Esophagus squamous epithelium (tissue), 5 donors: ENCODE measurements around the gene FGF1. TPM values are rescaled to one million over a fixed set of nuclear protein-coding genes. Genes with fewer than 3 reads are reported as not detected.

Source experiments
- DNase-seq: peaks from one replicate; lab custom pipeline; 2025; lab: John Stamatoyannopoulos, UW
- H3K27ac ChIP-seq, 4 donors: fragments of 200-600 bp; sonication (generic); one replicate each; pipeline ENCODE4 v1.5.1; 2016 to 2019; ENCODE audit warnings: mild to moderate bottlenecking in 1 of 4
- H3K27me3 ChIP-seq, 4 donors: fragments of 200-600 bp; sonication (generic); 1 replicate in 3 of 4; 2 replicates in 1 of 4; pipeline versions ENCODE4 v1.5.1 to v1.6.0; 2017 to 2021; ENCODE audit warnings: antibody characterized with exemption in 1 of 4
- H3K36me3 ChIP-seq, 3 donors: fragments of 200-600 bp; sonication (generic); one replicate each; pipeline ENCODE4 v1.5.1; 2016 to 2019
- H3K4me1 ChIP-seq, 3 donors: fragments of 200-600 bp; sonication (generic); one replicate each; pipeline ENCODE4 v1.5.1; 2017 to 2019
- H3K4me3 ChIP-seq, 4 donors: fragments of 200-600 bp; sonication (generic); 1 replicate in 3 of 4; 2 replicates in 1 of 4; pipeline ENCODE4 v1.5.1; 2016 to 2019; ENCODE audit warnings: mild to moderate bottlenecking in 2 of 4, moderate library complexity in 1 of 4
- H3K9me3 ChIP-seq, 3 donors: fragments of 200-600 bp; sonication (generic); one replicate each; pipeline ENCODE4 v1.5.1; 2016 to 2019
- CTCF ChIP-seq, 6 experiments: fragments of 450-650 bp in 4 of 6; fragments of 200-600 bp in 2 of 6; sonication (generic) in 2 of 6; IDR thresholded peaks; one replicate each; pipeline ENCODE4 v1.5.1; 2016 to 2019; ENCODE audit warnings: antibody characterized with exemption in 6 of 6, mild to moderate bottlenecking in 4 of 6, moderate library complexity in 4 of 6
- POLR2A ChIP-seq, 4 donors: fragments of 450-650 bp; IDR thresholded peaks; one replicate each; pipeline ENCODE4 v1.6.1; 2017; ENCODE audit warnings: antibody characterized with exemption in 4 of 4, mild to moderate bottlenecking in 4 of 4, moderate library complexity in 3 of 4
- WGBS, 2 donors: methylation state at CpG; one replicate each; pipeline ENCODE4 v1.1.5; 2018; 5-methylcytosine and 5-hydroxymethylcytosine counted together
- intact Hi-C: fragments of 100-400 bp; cut with DNase I; formaldehyde crosslinking; loops from one replicate; pipeline ENCODE4 v1.15.0; 2022
- total RNA-seq, 4 donors: library from RNA; depleted of rRNA; stranded (reverse); fragments of >200 nt; gene quantifications; one replicate each; pipeline ENCODE4 v1.1.0, GENCODE V29; 2016
- donor health status: DM: yes; HTN: yes; CAD: no.

FGF1 gene
- total RNA-seq, 4 donors from 2014 or later = 0.38 to 2.4 (median 1.6) TPM; not detected in 1

DNA sequence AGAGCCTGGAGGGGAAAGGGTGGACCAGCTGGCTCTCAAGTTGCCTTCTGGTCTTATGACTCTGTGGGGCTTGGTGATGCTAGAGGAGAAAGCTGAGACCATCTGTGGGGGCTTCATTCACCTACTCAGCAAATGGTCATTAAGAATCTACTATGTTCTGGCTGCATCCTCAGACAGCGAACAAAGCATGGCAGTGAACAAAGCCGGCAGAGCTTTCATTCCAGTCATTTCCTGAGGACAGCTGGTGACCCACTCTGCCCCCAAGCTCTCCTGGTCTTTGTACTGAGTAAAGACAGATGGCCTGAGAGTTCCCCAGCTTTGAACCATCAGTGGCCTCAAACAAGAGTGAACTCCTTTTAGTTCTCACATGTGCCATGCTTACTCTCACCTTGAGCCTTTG is 48.0 kb downstream of the FGF1 start:
- H3K27ac ChIP-seq = no peak overlapping the region
- intact Hi-C loops = no loop called here
- WGBS, 2 donors = 79 to 81% methylated on average over 2 of the region's 2 CpGs
- DNase-seq = no peak
- H3K27me3 ChIP-seq = no peaks in the 10 kb centered on the region
- H3K4me3 ChIP-seq = no peak overlapping the region
- no peak for TF ChIP-seq POLR2A (IDR thresholded peaks at IDR 0.05)
- TF ChIP-seq CTCF (IDR thresholded peaks at IDR 0.05) = no peak
- H3K9me3 ChIP-seq = no peaks in the 10 kb centered on the region
- no peaks in the 10 kb centered on the region for H3K4me1 ChIP-seq
- no peaks in the 10 kb centered on the region for H3K36me3 ChIP-seq

- Histone ChIP-seq H3K27ac (no peak overlapping the region), H3K4me1 (no peaks in the 10 kb centered on the region), H3K27me3 (no peaks in the 10 kb centered on the region), H3K9me3 (no peaks in the 10 kb centered on the region), H3K4me3 (no peak overlapping the region), H3K36me3 (no peaks in the 10 kb centered on the region)
- intact Hi-C loops = no loop called here
- DNase-seq = no peak
- no peak for TF ChIP-seq POLR2A (IDR thresholded peaks at IDR 0.05)
- no peak for TF ChIP-seq CTCF (IDR thresholded peaks at IDR 0.05)
- 75 to 83% methylated on average over 6 of the region's 6 CpGs for WGBS, 2 donors
Observed at GRCh38 chr5:142636698-142637324, 49.1 kb downstream of the FGF1 start.

DNA sequence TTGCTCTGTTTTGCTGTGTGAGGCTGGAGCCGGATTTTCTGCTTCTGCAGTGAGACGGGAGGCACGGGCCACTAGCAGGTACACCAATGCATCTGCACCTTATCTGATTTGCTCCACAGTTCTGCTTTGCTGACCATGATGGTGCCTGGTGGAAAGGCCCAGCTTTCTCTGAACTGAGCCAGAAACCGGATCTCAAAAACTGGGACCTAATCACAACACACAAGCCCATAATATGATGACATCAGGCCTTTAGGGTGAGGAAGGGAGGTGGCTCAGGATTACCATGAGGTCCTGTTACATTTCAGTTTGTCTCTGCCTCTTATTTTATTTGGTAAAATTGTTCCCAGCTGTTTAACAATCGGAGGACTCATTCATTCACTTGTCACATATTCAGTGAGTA is 49.8 kb downstream of the FGF1 start:
- TF ChIP-seq POLR2A (IDR thresholded peaks at IDR 0.05) = no peak
- no peak for TF ChIP-seq CTCF (IDR thresholded peaks at IDR 0.05)
- no peak for DNase-seq
- no peak overlapping the region for H3K27ac ChIP-seq
- no peaks in the 10 kb centered on the region for H3K36me3 ChIP-seq
- no peak overlapping the region for H3K4me3 ChIP-seq
- 63 to 96% methylated on average over 4 of the region's 5 CpGs for WGBS, 2 donors
- H3K27me3 ChIP-seq = no peaks in the 10 kb centered on the region
- no peaks in the 10 kb centered on the region for H3K4me1 ChIP-seq
- no peaks in the 10 kb centered on the region for H3K9me3 ChIP-seq
- intact Hi-C loops = no loop called here

DNA sequence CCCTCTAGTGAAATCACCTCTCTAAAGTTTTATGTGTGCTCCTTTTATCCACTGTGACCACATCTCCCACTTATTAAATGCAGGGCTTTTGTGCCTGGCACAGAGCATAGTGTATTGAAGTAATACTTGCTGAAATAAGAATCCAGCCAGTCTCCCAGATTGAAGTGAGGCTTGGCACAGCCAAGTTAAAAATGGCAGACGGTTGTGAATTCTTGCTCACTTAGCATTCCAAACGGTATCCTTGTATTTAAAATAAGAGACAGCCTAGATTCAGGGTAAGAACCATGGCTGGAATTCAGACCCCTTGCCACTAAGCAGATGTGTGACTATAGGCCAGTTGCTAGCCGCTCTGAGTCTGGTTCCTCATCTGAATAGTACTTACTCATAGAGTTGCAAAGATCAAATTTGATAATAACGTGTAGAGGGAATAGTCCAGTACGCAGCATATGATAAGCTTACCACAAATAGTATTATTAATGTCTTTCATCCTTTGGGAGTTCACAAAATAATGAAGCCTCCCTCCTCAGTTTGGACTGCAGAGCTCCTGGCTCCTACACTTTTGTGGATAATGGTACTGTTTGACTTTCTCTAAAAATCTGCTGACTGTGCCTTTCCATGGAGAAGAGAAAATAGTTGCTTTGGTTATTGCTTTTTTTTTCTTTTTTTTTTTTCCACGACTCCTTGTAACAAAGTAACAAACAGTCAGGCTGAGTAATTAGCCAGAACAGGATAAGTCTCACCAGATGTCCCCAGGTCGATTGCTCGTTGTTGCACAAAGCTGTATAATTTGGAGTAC is 51.5 kb downstream of the FGF1 start:
- 69 to 75% methylated on average over 8 of the region's 8 CpGs for WGBS, 2 donors
- H3K27me3 ChIP-seq = no peaks in the 10 kb centered on the region
- H3K27ac ChIP-seq = no peak overlapping the region
- intact Hi-C loops = no loop called here
- no peaks in the 10 kb centered on the region for H3K9me3 ChIP-seq
- no peak for DNase-seq
- H3K36me3 ChIP-seq = no peaks in the 10 kb centered on the region
- no peak overlapping the region for H3K4me3 ChIP-seq
- H3K4me1 ChIP-seq = no peaks in the 10 kb centered on the region
- TF ChIP-seq CTCF (IDR thresholded peaks at IDR 0.05) = no peak
- no peak for TF ChIP-seq POLR2A (IDR thresholded peaks at IDR 0.05)

GRCh38 chr5:142630927-142631539 is 54.9 kb downstream of the FGF1 start:
- DNase-seq = no peak
- H3K27ac ChIP-seq = no peak overlapping the region
- intact Hi-C loops = no loop called here
- H3K36me3 ChIP-seq = no peaks in the 10 kb centered on the region
- H3K9me3 ChIP-seq = no peaks in the 10 kb centered on the region
- TF ChIP-seq POLR2A (IDR thresholded peaks at IDR 0.05) (no peak), CTCF (IDR thresholded peaks at IDR 0.05) (no peak)
- WGBS, 2 donors = 77 to 80% methylated on average over 7 of the region's 7 CpGs
- no peaks in the 10 kb centered on the region for H3K27me3 ChIP-seq
- H3K4me1 ChIP-seq = no peaks in the 10 kb centered on the region
- no peak overlapping the region for H3K4me3 ChIP-seq
